Keratinocyte (primary cell): Measurements from ENCODE around the gene PRORP. TPM values are rescaled to one million over a fixed set of nuclear protein-coding genes. Genes with fewer than 3 reads are reported as not detected.
"Not testable (repeated sequence)": the region's sequence is repeated elsewhere in the genome, so short reads cannot be mapped to it uniquely, and the experiment has no call there.

Experiments used
- DNase-seq: peaks from one replicate; pipeline ENCODE4 v3.0.0-alpha.2; 2011; ENCODE audit warnings: low read depth, missing footprints, low spot score
- FAIRE-seq: peaks from 2 replicates; lab custom pipeline; 2011; peaks lifted over from hg19 to GRCh38; lab: Jason Lieb, UNC
- H2AFZ ChIP-seq: 2 replicates; pipeline ENCODE4 v1.6.0; 2012; ENCODE audit warnings: low read length, control low read depth, inconsistent platforms; ENCODE audit not compliant: control insufficient read depth
- H3K27ac ChIP-seq: 2 replicates; pipeline ENCODE4 v1.5.1; 2011; ENCODE audit warnings: low read length; ENCODE audit not compliant: control insufficient read depth, insufficient read depth
- H3K27me3 ChIP-seq: 3 replicates; pipeline ENCODE4 v1.6.0; 2011; ENCODE audit warnings: low read length; ENCODE audit not compliant: control insufficient read depth, insufficient read depth; ENCODE audit errors: extremely low read depth
- H3K36me3 ChIP-seq, 2 experiments: 2 replicates in 1 of 2; 3 replicates in 1 of 2; pipeline ENCODE4 v1.5.1; 2011; ENCODE audit warnings: low read length in 2 of 2, mild to moderate bottlenecking in 1 of 2; ENCODE audit not compliant: control insufficient read depth in 2 of 2, insufficient read depth in 2 of 2; ENCODE audit errors: extremely low read depth in 1 of 2
- H3K4me1 ChIP-seq: 3 replicates; pipeline ENCODE4 v1.5.1; 2011; ENCODE audit warnings: low read length; ENCODE audit not compliant: control insufficient read depth, insufficient read depth; ENCODE audit errors: extremely low read depth
- H3K4me2 ChIP-seq: 3 replicates; pipeline ENCODE4 v1.6.0; 2011; ENCODE audit warnings: low read depth, low read length; ENCODE audit not compliant: control insufficient read depth, insufficient read depth; ENCODE audit errors: extremely low read depth
- H3K4me3 ChIP-seq, 3 experiments: fragments of 200-600 bp in 1 of 3; sonication (generic) in 1 of 3; 2 replicates in 2 of 3; 3 replicates in 1 of 3; pipeline ENCODE4 v1.5.1; 2011 to 2016; ENCODE audit warnings: low read length in 3 of 3, mild to moderate bottlenecking in 3 of 3, control low read depth in 2 of 3, inconsistent platforms in 1 of 3, low read depth in 1 of 3, mixed read lengths in 1 of 3, mixed run types in 1 of 3, moderate library complexity in 1 of 3; ENCODE audit not compliant: control insufficient read depth in 2 of 3, insufficient read depth in 2 of 3; ENCODE audit errors: extremely low read depth in 1 of 3
- H3K79me2 ChIP-seq: 2 replicates; pipeline ENCODE4 v1.6.0; 2012; ENCODE audit warnings: low read length; ENCODE audit not compliant: control insufficient read depth, insufficient read depth
- H3K9ac ChIP-seq: 3 replicates; pipeline ENCODE4 v1.6.0; 2011; ENCODE audit warnings: low read length; ENCODE audit not compliant: control insufficient read depth, insufficient read depth; ENCODE audit errors: extremely low read depth
- H3K9me1 ChIP-seq: 3 replicates; pipeline ENCODE4 v1.6.0; 2011; ENCODE audit warnings: low read length; ENCODE audit not compliant: control insufficient read depth, insufficient read depth; ENCODE audit errors: extremely low read depth
- H3K9me3 ChIP-seq: 2 replicates; pipeline ENCODE4 v1.5.1; 2012; ENCODE audit warnings: low read depth, low read length; ENCODE audit not compliant: control insufficient read depth
- H4K20me1 ChIP-seq: 3 replicates; pipeline ENCODE4 v1.6.0; 2011; ENCODE audit warnings: low read length; ENCODE audit not compliant: control insufficient read depth, insufficient read depth; ENCODE audit errors: extremely low read depth
- CTCF ChIP-seq, 3 experiments: IDR thresholded peaks in 1 of 3; conservative IDR thresholded peaks in 1 of 3; optimal IDR thresholded peaks in 1 of 3; 2 replicates in 2 of 3; 3 replicates in 1 of 3; pipeline versions ENCODE3 to v1.5.1; 2011; ENCODE audit warnings: low read length in 3 of 3, mild to moderate bottlenecking in 3 of 3, moderate library complexity in 2 of 3, control low read depth in 1 of 3, inconsistent platforms in 1 of 3; ENCODE audit not compliant: insufficient read depth in 2 of 3; ENCODE audit errors: extremely low read depth in 1 of 3
- EZH2 ChIP-seq: IDR thresholded peaks from one replicate; pipeline ENCODE4 v1.6.1; 2012; ENCODE audit warnings: inconsistent platforms, mild to moderate bottlenecking, low read length, moderate library complexity
- dilution Hi-C: fragments of 300-500 bp; cut with MboI; formaldehyde crosslinking; loops from one replicate; pipeline ENCODE4 v1.7.0; 2020; ENCODE audit warnings: low sequenced_read_pairs; ENCODE audit not compliant: extremely low pct_ligation_motif_present
- polyA plus RNA-seq, 5 experiments: library from polyadenylated mRNA; depleted of rRNA in 3 of 5; stranded (reverse) in 3 of 5; stranded (forward) in 1 of 5; unstranded in 1 of 5; fragments of >200 nt; gene quantifications; 1 replicate in 1 of 5; 2 replicates in 3 of 5; 3 replicates in 1 of 5; pipeline versions ENCODE4 v1.2.1 to v1.2.3, GENCODE V29; 2011 to 2012; ENCODE audit warnings: missing spikeins in 2 of 5, low read depth in 1 of 5, low replicate concordance in 1 of 5

The PRORP gene
- polyA plus RNA-seq, 1 donor (not counting 4 experiments of a cell fraction or from before 2014, with no cell fraction given), result 51.9 TPM

GRCh38 chr14:35147711-35148110, 25.4 kb downstream of the PRORP start:
- no peak overlapping the region for H3K4me3 ChIP-seq
- no peak overlapping the region for H3K9ac ChIP-seq
- TF ChIP-seq CTCF (optimal IDR thresholded peaks at IDR 0.05 in 1 of 3, IDR thresholded peaks at IDR 0.05 in 1 of 3, conservative IDR thresholded peaks at IDR 0.05 in 1 of 3; ENCODE audit: extremely low read depth in 1 of 3, insufficient read depth in 2 of 3, low read length in 3 of 3), result no peak
- TF ChIP-seq EZH2, result no peak
- peaks cover 0 to 3% of the 10 kb centered on the region in 2 experiments for H3K36me3 ChIP-seq
- dilution Hi-C loops, result no loop called here
- peaks cover 8% of the 10 kb centered on the region for H3K79me2 ChIP-seq
- no peak overlapping the region for H3K4me2 ChIP-seq
- no peaks in the 10 kb centered on the region for H3K9me1 ChIP-seq
- no peak overlapping the region for H3K27ac ChIP-seq
- no peak overlapping the region for H2AFZ ChIP-seq
- no peak for FAIRE-seq
- H3K27me3 ChIP-seq, result no peaks in the 10 kb centered on the region
- no peak for DNase-seq
- no peaks in the 10 kb centered on the region for H4K20me1 ChIP-seq
- H3K9me3 ChIP-seq, result no peaks in the 10 kb centered on the region
- H3K4me1 ChIP-seq, result no peaks in the 10 kb centered on the region

GRCh38 chr14:35149239-35149638, 26.9 kb downstream of the PRORP start:
- Histone ChIP-seq H3K79me2 (peaks cover 8% of the 10 kb centered on the region), H3K27ac (no peak overlapping the region), H3K9me1 (no peaks in the 10 kb centered on the region), H3K9ac (no peak overlapping the region), H3K4me3 (no peak overlapping the region), H4K20me1 (no peaks in the 10 kb centered on the region), H3K4me1 (no peaks in the 10 kb centered on the region), H3K9me3 (no peaks in the 10 kb centered on the region), H3K27me3 (no peaks in the 10 kb centered on the region), H2AFZ (no peak overlapping the region), H3K36me3 (peaks cover 0 to 3% of the 10 kb centered on the region in 2 experiments), H3K4me2 (no peak overlapping the region)
- FAIRE-seq (no peak), DNase-seq (no peak)
- no peak for TF ChIP-seq EZH2
- TF ChIP-seq CTCF (optimal IDR thresholded peaks at IDR 0.05 in 1 of 3, IDR thresholded peaks at IDR 0.05 in 1 of 3, conservative IDR thresholded peaks at IDR 0.05 in 1 of 3; ENCODE audit: extremely low read depth in 1 of 3, insufficient read depth in 2 of 3, low read length in 3 of 3), result no peak
- dilution Hi-C loops, result no loop called here

- H3K9me3 ChIP-seq, H3K9me1 ChIP-seq, FAIRE-seq, H4K20me1 ChIP-seq, H3K9ac ChIP-seq, H3K4me2 ChIP-seq, H3K36me3 ChIP-seq, H3K27ac ChIP-seq, H3K79me2 ChIP-seq, dilution Hi-C loops, H2AFZ ChIP-seq, DNase-seq, H3K27me3 ChIP-seq, H3K4me3 ChIP-seq: not testable (repeated sequence)
- H3K4me1 ChIP-seq, result peaks cover 17% of the 10 kb centered on the region
Observed at GRCh38 chr14:35152531-35152930, 30.2 kb downstream of the PRORP start.
